Endothelial cell of umbilical vein (primary cell): Measurements from ENCODE around the gene PHLPP2.

Experiments used
- EZH2 ChIP-seq: IDR thresholded peaks from 2 replicates; pipeline ENCODE4 v1.6.1; 2012; ENCODE audit warnings: borderline replicate concordance, low read depth, mild to moderate bottlenecking, moderate library complexity, low read length, inconsistent platforms; ENCODE audit not compliant: severe bottlenecking
- POLR2A ChIP-seq: IDR thresholded peaks from 2 replicates; pipeline ENCODE4 v1.6.1; 2012; ENCODE audit warnings: low read depth, mild to moderate bottlenecking, control low read depth, low read length
- POLR2AphosphoS5 ChIP-seq: IDR thresholded peaks from 2 replicates; pipeline ENCODE4 v1.6.1; 2012; ENCODE audit warnings: low read depth, mild to moderate bottlenecking, control low read depth, low read length, moderate library complexity; ENCODE audit not compliant: insufficient read depth
- TF ChIP-seq, protein P1 (sequence below), 2 donors: IDR thresholded peaks; 1 replicate in 1 of 2; 2 replicates in 1 of 2; pipeline ENCODE4 v1.5.1; 2011; ENCODE audit warnings: low read length in 2 of 2, mild to moderate bottlenecking in 2 of 2, moderate library complexity in 2 of 2, control low read depth in 1 of 2, inconsistent platforms in 1 of 2, low read depth in 1 of 2; ENCODE audit not compliant: insufficient read depth in 1 of 2; ENCODE audit errors: extremely low read depth in 1 of 2
- TF ChIP-seq, protein P2 (sequence below): IDR thresholded peaks from 2 replicates; pipeline ENCODE4 v1.6.1; 2011; ENCODE audit not compliant: insufficient read depth, insufficient read length

DNA sequence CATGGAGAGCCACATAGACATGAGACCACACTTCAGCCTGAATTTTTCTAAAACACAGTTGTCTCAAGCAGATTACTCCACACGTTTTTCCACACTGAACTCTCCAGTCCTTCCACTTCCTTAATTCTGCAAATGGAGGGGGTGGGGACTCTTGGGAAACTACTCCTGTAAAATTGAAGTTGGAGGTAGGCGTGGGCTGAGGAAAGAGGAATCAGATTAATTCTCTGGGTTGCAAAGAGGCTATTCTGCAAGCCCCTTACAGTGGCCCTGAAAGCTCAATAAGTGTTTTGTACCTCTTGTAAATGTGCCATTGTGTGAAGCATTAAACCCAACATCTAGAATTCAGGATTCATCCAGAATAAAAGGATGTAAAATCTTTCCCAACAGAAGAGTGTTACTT lies 88.9 kb downstream of the PHLPP2 start:
- TF ChIP-seq, protein P1, sequence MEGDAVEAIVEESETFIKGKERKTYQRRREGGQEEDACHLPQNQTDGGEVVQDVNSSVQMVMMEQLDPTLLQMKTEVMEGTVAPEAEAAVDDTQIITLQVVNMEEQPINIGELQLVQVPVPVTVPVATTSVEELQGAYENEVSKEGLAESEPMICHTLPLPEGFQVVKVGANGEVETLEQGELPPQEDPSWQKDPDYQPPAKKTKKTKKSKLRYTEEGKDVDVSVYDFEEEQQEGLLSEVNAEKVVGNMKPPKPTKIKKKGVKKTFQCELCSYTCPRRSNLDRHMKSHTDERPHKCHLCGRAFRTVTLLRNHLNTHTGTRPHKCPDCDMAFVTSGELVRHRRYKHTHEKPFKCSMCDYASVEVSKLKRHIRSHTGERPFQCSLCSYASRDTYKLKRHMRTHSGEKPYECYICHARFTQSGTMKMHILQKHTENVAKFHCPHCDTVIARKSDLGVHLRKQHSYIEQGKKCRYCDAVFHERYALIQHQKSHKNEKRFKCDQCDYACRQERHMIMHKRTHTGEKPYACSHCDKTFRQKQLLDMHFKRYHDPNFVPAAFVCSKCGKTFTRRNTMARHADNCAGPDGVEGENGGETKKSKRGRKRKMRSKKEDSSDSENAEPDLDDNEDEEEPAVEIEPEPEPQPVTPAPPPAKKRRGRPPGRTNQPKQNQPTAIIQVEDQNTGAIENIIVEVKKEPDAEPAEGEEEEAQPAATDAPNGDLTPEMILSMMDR (IDR thresholded peaks at IDR 0.05; ENCODE audit: extremely low read depth in 1 of 2, insufficient read depth in 1 of 2, low read depth in 1 of 2, low read length in 2 of 2), result no peak
- TF ChIP-seq POLR2A, result no peak
- TF ChIP-seq POLR2AphosphoS5, result no peak
- no peak for TF ChIP-seq EZH2
- TF ChIP-seq, protein P2, sequence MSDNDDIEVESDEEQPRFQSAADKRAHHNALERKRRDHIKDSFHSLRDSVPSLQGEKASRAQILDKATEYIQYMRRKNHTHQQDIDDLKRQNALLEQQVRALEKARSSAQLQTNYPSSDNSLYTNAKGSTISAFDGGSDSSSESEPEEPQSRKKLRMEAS, result no peak
